Bronchial epithelial cell (primary cell): Measurements from ENCODE around the gene FAM107B. TPM values are rescaled to one million over a fixed set of nuclear protein-coding genes. Genes with fewer than 3 reads are reported as not detected.
"Not testable (repeated sequence)": the region's sequence is repeated elsewhere in the genome, so short reads cannot be mapped to it uniquely, and the experiment has no call there.

Source experiments
- DNase-seq: peaks from one replicate; pipeline ENCODE4 v3.0.0-alpha.2; 2010; ENCODE audit warnings: low read depth
- FAIRE-seq: peaks from 2 replicates; lab custom pipeline; 2011; peaks lifted over from hg19 to GRCh38; lab: Jason Lieb, UNC
- H3K27me3 ChIP-seq: 2 replicates; pipeline ENCODE4 v1.5.1; 2011; ENCODE audit warnings: low read length; ENCODE audit not compliant: control insufficient read depth, insufficient read depth
- H3K36me3 ChIP-seq: 2 replicates; pipeline ENCODE4 v1.5.1; 2011; ENCODE audit warnings: low read length; ENCODE audit not compliant: control insufficient read depth, insufficient read depth
- H3K4me3 ChIP-seq: 2 replicates; pipeline ENCODE4 v1.5.1; 2011; ENCODE audit warnings: mild to moderate bottlenecking, low read depth, low read length, control low read depth
- CTCF ChIP-seq: IDR thresholded peaks from 2 replicates; pipeline ENCODE4 v1.5.1; 2011; ENCODE audit warnings: mild to moderate bottlenecking, moderate library complexity, low read length, control low read depth, inconsistent platforms; ENCODE audit not compliant: insufficient read depth, severe bottlenecking
- total RNA-seq: library from RNA; depleted of rRNA; stranded (reverse); fragments of >200 nt; gene quantifications from 2 replicates; pipeline ENCODE4 v1.2.1, GENCODE V29; 2014

FAM107B gene
- total RNA-seq, 1 donor from 2014 or later: 18.7 TPM

- DNase-seq (no peak), FAIRE-seq (no peak)
- no peak for TF ChIP-seq CTCF
- no peaks in the 10 kb centered on the region for H3K36me3 ChIP-seq
- H3K4me3 ChIP-seq: no peak overlapping the region
- H3K27me3 ChIP-seq: no peaks in the 10 kb centered on the region
These were observed 179.0 kb downstream of the FAM107B start for GRCh38 chr10:14595526-14596182.

- TF ChIP-seq CTCF: no peak
- H3K36me3 ChIP-seq: no peaks in the 10 kb centered on the region
- no peak for FAIRE-seq
- H3K4me3 ChIP-seq: no peak overlapping the region
- no peak for DNase-seq
- no peaks in the 10 kb centered on the region for H3K27me3 ChIP-seq
These were observed 179.7 kb downstream of the FAM107B start for GRCh38 chr10:14594878-14595525.

- Histone ChIP-seq H3K4me3 (no peak overlapping the region), H3K27me3 (no peaks in the 10 kb centered on the region), H3K36me3 (no peaks in the 10 kb centered on the region)
- no peak for TF ChIP-seq CTCF
- DNase-seq (no peak), FAIRE-seq (no peak)
These were observed 180.9 kb downstream of the FAM107B start for GRCh38 chr10:14593806-14594205.

GRCh38 chr10:14592566-14592965 lies 182.1 kb downstream of the FAM107B start:
- no peak for TF ChIP-seq CTCF
- FAIRE-seq (no peak), DNase-seq (no peak)

DNA sequence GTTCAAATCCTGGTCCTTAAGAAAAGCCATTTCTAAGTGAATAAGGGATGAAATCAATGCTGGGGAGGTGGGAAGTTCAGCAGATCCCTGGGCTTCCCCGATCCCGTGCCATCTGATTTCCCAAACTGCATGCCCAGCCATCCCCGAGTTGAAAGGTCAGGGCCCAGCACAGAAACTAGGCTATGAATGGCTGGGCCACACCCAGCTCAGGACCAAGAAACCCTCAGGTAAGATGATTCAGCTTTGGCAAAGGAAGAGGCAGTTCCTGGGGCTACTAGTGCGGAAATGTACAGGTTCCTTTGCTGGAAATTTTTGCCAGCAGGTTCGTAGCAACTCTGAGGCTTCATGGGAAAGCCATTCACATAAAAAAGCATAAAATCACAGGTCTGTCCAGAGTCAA lies 182.7 kb downstream of the FAM107B start:
- TF ChIP-seq CTCF: no peak
- DNase-seq (peak; percentile 55), FAIRE-seq (no peak)
- H3K36me3 ChIP-seq: no peaks in the 10 kb centered on the region
- H3K4me3 ChIP-seq: no peak overlapping the region
- no peaks in the 10 kb centered on the region for H3K27me3 ChIP-seq

More at GRCh38 chr10:14592566-14592965, 182.1 kb downstream of the FAM107B start:
- H3K36me3 ChIP-seq: no peaks in the 10 kb centered on the region
- no peak overlapping the region for H3K4me3 ChIP-seq
- H3K27me3 ChIP-seq: no peaks in the 10 kb centered on the region

DNA sequence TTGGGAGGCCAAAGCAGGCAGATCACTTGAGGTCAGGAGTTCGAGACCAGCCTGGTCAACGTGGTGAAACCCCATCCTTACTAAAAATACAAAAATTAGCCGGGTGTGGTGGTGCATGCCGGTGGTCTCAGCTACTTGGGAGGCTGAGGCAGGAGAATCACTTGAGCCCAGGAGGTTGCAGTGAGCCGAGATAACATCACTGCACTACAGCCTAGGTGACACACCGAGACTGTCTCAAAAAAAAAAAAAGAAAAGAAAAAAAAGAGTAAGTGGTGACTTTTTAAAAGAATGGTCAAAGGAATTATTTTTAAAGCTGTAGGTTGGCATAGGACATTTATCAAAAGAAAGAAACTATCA lies 185.8 kb downstream of the FAM107B start:
- H3K27me3 ChIP-seq, H3K4me3 ChIP-seq, FAIRE-seq, DNase-seq, H3K36me3 ChIP-seq: not testable (repeated sequence)
